22Rv1 (cell line): ENCODE results near the gene FCHSD2.

ENCODE experiments used
- H3K27ac ChIP-seq: fragments of 450-650 bp; 2 replicates; pipeline ENCODE4 v1.5.1; 2017
- ZFX ChIP-seq: fragments of 450-650 bp; IDR thresholded peaks from 2 replicates; pipeline ENCODE4 v1.6.1; 2017; ENCODE audit warnings: antibody characterized with exemption, borderline replicate concordance
- TF ChIP-seq, protein P1 (sequence below): fragments of 450-650 bp; IDR thresholded peaks from 2 replicates; pipeline ENCODE4 v1.5.1; 2017; ENCODE audit warnings: mild to moderate bottlenecking

Gene FCHSD2

GRCh38 chr11:73013021-73013420 is 129.1 kb downstream of the FCHSD2 start:
- H3K27ac ChIP-seq = no peak overlapping the region
- TF ChIP-seq, protein P1, sequence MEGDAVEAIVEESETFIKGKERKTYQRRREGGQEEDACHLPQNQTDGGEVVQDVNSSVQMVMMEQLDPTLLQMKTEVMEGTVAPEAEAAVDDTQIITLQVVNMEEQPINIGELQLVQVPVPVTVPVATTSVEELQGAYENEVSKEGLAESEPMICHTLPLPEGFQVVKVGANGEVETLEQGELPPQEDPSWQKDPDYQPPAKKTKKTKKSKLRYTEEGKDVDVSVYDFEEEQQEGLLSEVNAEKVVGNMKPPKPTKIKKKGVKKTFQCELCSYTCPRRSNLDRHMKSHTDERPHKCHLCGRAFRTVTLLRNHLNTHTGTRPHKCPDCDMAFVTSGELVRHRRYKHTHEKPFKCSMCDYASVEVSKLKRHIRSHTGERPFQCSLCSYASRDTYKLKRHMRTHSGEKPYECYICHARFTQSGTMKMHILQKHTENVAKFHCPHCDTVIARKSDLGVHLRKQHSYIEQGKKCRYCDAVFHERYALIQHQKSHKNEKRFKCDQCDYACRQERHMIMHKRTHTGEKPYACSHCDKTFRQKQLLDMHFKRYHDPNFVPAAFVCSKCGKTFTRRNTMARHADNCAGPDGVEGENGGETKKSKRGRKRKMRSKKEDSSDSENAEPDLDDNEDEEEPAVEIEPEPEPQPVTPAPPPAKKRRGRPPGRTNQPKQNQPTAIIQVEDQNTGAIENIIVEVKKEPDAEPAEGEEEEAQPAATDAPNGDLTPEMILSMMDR = no peak
- no peak for TF ChIP-seq ZFX

- no peak overlapping the region for H3K27ac ChIP-seq
- no peak for TF ChIP-seq ZFX
- TF ChIP-seq, protein P1 = no peak
These were observed 129.8 kb downstream of the FCHSD2 start for GRCh38 chr11:73012121-73012863.

GRCh38 chr11:73011126-73011817 is 130.8 kb downstream of the FCHSD2 start:
- TF ChIP-seq, protein P1 = no peak
- no peak for TF ChIP-seq ZFX
- no peak overlapping the region for H3K27ac ChIP-seq

DNA sequence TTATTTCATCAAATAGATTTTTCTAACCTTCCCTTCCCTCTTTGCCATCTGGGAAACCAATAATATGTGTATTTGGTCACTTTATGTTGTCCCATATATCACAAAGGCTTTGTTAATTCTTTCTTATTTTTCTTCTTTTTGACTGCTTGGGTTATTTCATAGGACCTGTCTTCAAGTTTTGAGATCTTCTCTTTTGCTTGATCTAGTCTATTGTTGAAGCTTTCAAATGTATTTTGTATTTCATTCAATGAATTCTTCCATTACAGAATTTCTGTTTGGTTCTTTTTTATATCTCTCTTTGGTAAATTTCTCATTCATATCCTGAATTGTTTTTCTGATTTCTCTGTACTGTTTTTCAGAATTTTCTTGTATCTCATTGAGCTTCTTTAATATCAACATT is 132.1 kb downstream of the FCHSD2 start:
- TF ChIP-seq ZFX = no peak
- TF ChIP-seq, protein P1 = no peak
- H3K27ac ChIP-seq = no peak overlapping the region

- no peak overlapping the region for H3K27ac ChIP-seq
- TF ChIP-seq, protein P1 = no peak
- TF ChIP-seq ZFX = no peak
These were observed 138.0 kb downstream of the FCHSD2 start for GRCh38 chr11:73004088-73004487.

DNA sequence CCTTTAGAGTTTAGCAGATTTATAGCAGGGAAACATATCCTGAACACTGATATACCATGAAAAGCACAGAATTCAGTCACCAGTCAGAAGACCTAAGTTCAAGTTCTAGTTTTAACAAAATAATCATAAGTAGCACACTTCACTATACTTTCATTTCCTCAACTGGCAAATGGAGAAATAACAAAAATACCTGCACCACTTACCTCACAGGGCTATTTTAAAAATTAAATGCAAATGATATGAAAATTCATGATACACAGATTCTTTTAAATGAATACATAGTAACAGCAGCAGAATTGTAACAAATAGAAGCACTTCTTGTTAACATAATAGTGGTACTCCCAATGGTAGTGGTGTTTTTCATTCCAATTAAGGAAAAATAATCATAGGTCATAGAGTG is 139.0 kb downstream of the FCHSD2 start:
- TF ChIP-seq, protein P1 = no peak
- TF ChIP-seq ZFX = no peak
- H3K27ac ChIP-seq = no peak overlapping the region

DNA sequence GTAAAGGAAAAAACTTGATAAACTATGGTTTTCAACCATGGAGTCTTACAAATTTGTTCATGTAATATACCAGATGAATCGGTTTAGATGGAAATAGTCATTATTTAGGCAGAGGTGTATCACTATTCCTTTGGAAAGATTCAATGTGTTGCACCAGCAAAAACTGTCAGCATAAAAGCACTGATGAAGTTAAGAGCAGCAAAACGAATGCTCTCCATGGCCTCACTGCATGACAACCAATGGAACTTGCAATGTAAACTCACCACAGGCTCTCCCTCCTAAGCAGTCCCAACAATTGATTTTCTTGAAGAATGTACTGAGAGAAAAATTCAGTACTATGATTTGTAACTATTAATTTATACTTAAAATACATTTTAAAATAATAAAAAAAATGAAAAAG is 139.9 kb downstream of the FCHSD2 start:
- no peak overlapping the region for H3K27ac ChIP-seq
- TF ChIP-seq, protein P1 = no peak
- no peak for TF ChIP-seq ZFX
